HCT116 (cell line): ENCODE measurements around the gene AXL.

Experiments
- CTCF ChIP-seq, 3 experiments: fragments of 200-600 bp in 1 of 3; sonication (generic) in 1 of 3; IDR thresholded peaks in 2 of 3; conservative IDR thresholded peaks in 1 of 3; 2 replicates each; pipeline ENCODE4 v1.5.1; 2012 to 2017; ENCODE audit warnings: low read depth in 2 of 3, low read length in 2 of 3, antibody characterized with exemption in 1 of 3, borderline replicate concordance in 1 of 3, control low read depth in 1 of 3, mild to moderate bottlenecking in 1 of 3, mixed read lengths in 1 of 3, mixed run types in 1 of 3, moderate library complexity in 1 of 3; ENCODE audit not compliant: insufficient read depth in 1 of 3
- EZH2phosphoT487 ChIP-seq: fragments of 200-600 bp; IDR thresholded peaks from 2 replicates; pipeline ENCODE4 v1.6.1; 2018; ENCODE audit warnings: antibody characterized with exemption, borderline replicate concordance
- FOSL1 ChIP-seq: IDR thresholded peaks from 2 replicates; pipeline ENCODE4 v1.6.1; 2012; ENCODE audit warnings: low read depth
- MAX ChIP-seq: IDR thresholded peaks from 2 replicates; pipeline ENCODE4 v1.6.1; 2012
- POLR2A ChIP-seq: IDR thresholded peaks from 2 replicates; pipeline ENCODE4 v1.7.0; 2011; ENCODE audit warnings: borderline replicate concordance; ENCODE audit not compliant: insufficient read depth, insufficient read length; ENCODE audit errors: extremely low read depth
- POLR2AphosphoS5 ChIP-seq: IDR thresholded peaks from 2 replicates; pipeline ENCODE4 v1.6.1; 2011; ENCODE audit warnings: mild to moderate bottlenecking, low read depth, low read length, moderate library complexity
- SIN3A ChIP-seq: IDR thresholded peaks from 2 replicates; pipeline ENCODE4 v1.6.1; 2012; ENCODE audit warnings: low read depth
- SP1 ChIP-seq: IDR thresholded peaks from 2 replicates; pipeline ENCODE4 v1.6.1; 2012; ENCODE audit warnings: low read depth
- YY1 ChIP-seq: IDR thresholded peaks from 2 replicates; pipeline ENCODE4 v1.6.1; 2011; ENCODE audit warnings: low read length, low read depth, moderate library complexity, mild to moderate bottlenecking; ENCODE audit not compliant: insufficient replicate concordance; ENCODE audit errors: extremely low read depth

GRCh38 chr19:41225238-41226052, 6.4 kb downstream of the AXL start:
- TF ChIP-seq CTCF (IDR thresholded peaks at IDR 0.05 in 2 of 3, conservative IDR thresholded peaks at IDR 0.05 in 1 of 3; ENCODE audit: borderline replicate concordance in 1 of 3, insufficient read depth in 1 of 3, low read depth in 2 of 3, low read length in 2 of 3): no peak
- TF ChIP-seq POLR2A: no peak
- no peak for TF ChIP-seq EZH2phosphoT487
- TF ChIP-seq YY1: no peak
- peak; percentile 87 for TF ChIP-seq SP1
- TF ChIP-seq SIN3A: peak; percentile 93
- TF ChIP-seq MAX: peak; percentile 74
- TF ChIP-seq FOSL1: peak; percentile 89
- TF ChIP-seq POLR2AphosphoS5: no peak; the same call in 1 of the 2 replicates
